UCSD-AML1 (cell line): ENCODE results near the gene DENND5B.
"Not testable (repeated sequence)": the region's sequence is repeated elsewhere in the genome, so short reads cannot be mapped to it uniquely, and the experiment has no call there.

ENCODE experiments used
- DNase-seq: peaks from one replicate; lab custom pipeline; 2025; ENCODE audit not compliant: unreplicated experiment; lab: John Stamatoyannopoulos, UW

The DENND5B gene

DNA sequence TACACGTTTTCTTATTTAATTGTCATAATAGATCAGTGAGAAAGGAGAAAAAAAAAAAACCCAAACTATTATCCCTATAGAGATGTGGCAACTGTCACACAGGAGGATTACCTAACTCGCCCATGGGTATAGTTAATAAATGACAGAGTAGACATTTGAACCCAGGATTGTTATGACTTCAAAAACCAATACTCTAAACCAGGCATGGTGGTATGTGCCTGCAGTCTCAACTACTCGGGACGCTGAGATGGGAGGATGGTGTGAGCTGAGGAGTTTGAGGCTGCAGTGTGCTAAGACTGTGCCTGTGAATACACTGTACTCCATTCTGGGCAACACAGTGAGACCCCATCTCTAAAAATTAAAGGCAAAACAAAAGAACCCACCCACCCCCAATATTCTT lies 114.5 kb downstream of the DENND5B start:
- DNase-seq: no peak

DNA sequence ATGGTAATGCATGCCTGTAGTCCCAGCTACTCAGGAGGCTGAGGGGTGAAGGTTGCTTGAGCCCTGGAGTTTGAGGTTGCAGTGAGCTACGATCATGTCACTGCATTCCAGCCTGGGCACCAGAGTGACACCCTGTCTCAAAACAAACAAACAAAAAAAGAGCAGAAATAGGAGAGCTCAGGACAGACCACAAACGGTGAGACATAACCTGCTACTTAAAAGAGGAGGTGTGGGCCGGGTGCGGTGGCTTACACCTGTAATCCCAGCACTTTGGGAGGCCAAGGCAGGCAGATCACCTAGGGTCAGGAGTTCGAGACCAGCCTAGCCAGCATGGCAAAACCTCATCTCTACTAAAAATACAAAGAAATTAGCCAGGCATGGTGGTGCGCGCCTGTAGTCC lies 115.3 kb downstream of the DENND5B start:
- not testable (repeated sequence) for DNase-seq

DNA sequence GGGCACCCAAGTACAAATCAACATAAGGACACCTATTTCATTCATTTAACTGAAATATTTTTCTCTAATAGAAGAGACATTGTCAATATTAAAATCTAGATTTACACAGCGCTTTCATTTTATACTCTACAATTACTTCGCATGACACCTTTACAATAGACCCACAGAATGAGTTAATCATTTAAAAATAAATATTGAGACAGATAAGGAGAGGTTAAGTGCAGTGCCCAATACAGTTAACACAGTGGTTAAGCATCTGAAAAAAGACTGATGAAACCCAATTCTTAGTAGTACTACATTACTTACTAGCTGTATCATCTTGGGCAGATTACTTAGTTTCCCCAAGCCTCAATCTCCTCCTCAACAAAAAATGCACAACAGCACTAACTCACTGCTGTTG lies 116.2 kb downstream of the DENND5B start:
- no peak for DNase-seq

DNA sequence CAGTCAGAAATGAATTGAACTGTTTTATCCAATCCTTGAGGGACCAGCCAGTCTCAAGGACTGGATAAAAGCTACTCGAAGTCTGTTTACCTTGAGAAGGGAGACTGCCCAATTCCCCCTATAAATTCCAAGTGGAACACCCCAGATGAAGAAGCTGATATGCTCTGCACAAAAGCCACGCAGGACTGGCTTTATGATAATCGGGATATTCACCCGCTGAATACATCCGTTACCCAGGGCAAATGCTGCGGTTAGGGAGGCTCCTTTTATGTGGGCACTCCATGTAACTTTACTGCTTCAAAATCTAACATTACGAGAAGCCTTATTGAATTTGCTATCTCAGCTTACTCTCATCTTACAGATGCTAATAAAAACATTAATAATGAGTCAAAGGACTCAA lies 119.1 kb downstream of the DENND5B start:
- DNase-seq: no peak

DNA sequence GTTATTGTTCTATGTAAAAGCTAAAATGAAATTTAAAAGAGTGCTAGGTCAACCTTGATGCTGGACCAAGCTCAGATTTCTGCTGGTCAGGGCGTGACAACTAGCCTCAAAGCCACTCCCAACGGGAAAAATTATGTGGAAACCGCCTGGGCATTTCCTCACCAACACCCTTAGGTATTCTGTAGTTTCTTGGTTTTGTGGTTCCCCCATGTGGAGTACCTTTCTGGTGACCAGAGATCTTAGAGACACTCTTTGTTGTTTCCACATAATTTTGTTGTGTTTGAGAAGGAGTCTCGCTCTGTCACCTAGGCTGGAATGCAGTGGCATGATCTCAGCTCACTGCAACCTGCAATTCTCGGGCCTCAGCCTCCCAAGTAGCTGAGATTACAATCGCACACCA lies 119.9 kb downstream of the DENND5B start:
- no peak for DNase-seq

DNA sequence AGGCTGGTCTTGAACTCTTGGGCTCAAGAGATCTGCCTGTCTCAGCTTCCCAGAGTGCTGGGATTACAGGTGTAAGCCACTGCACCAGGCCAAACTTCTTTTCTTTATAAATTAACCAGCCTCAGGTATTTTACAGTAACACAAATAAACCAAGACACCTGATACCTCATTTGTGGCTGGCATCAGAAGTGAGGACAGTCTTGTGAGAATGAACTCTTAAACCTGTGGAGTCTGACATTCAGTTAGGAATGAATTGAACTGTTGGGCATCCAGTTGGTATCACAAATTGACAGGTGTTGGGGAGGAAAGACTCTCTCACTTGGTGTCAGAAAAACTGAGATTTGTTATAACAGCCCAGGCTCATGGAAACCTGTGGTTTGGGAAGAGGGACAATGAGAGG lies 120.5 kb downstream of the DENND5B start:
- no peak for DNase-seq

DNA sequence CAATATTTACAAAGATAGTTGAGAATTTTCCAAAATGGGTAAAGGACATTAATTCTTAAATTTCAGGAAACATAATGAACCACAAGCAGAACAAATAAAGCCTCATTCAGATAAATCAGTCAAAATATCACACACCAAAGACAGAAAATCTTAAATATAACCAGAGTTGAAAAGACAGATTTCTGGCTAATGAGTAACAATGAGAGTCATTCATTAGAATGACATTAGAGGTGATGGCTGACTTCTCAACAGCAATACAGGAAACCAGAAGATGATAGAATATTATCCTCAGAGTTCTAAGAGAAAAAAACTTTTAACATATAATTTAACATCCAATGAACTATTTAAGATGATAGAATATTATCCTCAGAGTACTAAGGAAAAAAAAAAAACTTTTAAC lies 124.2 kb downstream of the DENND5B start:
- DNase-seq: no peak

DNA sequence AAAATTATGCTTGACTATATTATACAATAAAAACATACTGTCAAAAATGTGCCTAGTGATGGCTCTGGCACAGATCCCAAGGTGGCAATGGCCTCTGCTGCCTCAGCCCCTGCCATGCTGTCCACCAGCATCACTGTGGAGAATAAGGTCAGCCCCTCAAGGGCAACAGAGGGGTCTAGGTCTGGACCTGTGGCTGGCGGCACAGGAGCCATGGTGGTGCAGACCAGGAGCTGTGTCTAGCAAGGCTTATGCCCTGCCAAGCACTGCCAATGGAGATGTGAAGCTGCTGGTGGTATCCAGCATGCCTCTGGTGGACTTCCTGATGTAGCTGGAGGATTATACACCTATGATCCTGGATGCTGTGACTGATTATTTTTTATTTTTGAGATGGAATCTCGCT lies 125.9 kb downstream of the DENND5B start:
- no peak for DNase-seq

DNA sequence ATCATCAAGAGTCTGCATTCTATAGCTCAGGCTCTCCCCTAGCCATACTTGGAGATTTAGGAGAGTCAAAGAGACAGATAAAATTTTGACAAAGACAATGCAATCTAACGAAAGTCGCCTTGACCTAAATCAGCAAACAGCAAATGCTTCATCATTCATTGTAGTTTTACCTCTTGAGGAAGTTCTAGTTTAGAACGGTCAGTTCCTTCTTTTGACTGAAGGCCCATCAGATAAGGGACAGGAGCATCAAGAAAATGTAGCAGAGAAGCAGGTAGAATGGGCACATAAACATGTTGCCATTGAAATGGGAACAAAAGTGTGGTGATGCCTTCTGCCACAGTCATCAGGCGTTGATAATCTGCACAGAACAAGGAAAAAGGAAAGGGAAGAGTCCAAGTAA lies 130.9 kb downstream of the DENND5B start:
- DNase-seq: no peak

DNA sequence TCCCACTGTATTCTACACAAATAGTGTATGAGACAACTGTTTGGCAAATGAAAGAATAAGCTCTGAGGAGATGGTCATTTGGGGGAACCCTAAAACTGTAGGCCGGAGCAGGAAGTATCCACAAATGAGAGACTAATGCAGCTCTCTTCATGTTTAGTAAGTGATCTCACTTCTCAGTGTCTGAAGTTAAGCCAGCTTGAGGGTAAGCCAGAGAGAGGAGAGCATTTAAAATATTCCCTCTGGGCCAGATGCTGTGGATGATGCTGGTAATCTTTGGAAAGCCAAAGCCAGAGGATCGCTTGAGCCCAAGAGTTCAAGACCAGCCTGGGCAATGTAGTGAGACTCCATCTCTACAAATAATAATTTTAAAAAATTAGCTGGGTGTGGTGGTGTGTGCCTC lies 134.4 kb downstream of the DENND5B start:
- DNase-seq: no peak

DNA sequence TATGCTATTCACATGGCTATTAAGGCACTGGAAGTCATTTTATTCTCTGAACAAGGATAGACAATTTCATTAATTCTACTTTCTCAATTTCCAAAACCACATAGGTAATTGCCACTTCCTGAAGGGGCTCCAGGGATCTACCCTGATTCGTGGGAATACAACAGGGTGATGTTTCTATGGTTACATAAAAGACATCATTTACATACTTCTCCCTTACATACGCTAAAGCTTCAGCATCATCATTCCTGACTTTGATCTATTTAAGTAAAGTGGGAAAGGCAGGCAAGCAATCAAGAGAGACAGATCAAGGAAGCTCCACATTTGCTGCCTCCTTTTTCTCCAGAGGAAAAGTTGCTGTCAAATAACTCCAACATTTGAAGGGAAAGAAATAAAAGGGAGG lies 146.2 kb downstream of the DENND5B start:
- DNase-seq: no peak

DNA sequence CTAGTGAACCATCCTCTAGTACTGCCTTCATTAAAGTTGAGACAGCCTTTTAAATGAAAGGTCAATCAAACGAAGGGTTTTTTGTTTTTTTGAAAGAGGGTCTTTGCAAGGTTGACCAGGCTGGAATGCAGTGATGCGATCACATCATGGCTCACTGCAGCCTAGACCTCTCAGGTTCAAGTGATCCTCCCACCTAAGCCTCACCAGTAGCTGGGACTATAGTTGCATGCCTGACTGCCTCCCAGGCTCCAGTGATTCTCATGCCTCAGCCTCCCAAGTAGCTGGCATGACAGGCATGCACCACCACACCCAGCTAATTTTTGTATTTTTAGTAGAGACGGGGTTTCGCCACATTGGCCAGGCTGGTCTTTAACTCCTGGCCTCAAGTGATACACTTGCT lies 150.3 kb downstream of the DENND5B start:
- no peak for DNase-seq

DNA sequence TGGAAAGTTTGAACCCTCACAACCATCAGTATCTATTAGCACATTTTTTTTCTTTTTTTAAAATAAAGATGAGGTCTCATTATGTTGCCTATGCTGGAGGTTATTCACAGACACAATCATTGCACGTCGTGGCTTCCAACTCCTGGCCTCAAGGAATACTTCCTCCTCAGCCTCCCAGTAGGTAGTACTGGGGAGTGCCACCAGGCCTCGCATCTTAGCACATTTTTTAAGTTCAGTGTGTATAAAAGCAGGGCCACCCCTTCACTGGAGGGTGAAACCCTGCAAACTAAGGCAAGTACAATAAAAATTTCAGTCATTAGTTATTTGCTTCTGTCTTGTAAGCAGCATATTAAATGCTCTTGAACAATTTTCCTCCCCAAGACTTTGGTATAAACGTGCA lies 150.8 kb downstream of the DENND5B start:
- DNase-seq: no peak

DNA sequence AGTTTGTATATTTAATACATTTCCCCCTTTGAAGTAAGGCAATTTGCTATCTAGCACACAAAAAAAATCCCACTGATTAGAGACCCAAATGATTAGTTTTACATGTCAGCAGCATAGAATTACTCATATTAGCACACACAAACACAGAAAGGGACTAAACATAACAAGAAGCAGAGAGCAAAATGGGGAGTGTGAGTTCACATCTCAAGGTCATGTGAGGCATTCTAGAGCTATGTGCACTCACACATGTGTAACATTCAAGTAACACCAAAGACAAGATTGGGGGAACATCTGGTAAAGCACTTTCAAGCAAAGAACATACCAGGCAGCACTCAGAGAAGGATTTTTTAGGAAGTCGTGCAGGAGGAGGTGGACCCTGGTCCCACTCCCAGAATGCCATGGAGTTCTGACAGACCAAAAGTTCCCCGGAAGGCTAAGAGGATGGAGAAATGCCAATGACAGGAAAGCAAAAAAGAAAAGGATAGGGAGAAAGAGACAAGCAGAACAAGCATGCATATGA lies 159.2 kb downstream of the DENND5B start:
- no peak for DNase-seq

DNA sequence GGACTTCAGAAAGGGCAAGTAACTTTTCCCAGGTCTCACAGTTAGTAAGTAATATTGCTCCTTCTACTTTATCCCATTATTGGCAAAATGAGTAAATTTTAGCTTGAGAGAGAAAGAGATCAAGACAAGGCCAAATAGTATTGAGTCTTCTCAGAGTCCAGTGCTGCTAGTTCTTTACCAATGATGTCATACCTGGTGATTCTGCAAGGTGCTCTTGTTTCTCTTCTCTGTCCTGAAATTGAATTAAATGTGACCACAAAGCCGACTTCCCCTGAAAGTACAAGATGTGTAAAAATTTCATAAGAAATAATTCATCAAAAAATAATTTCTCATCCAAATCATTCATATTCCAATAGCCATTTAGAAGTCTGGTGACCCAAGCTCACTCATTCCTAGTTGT lies 167.5 kb downstream of the DENND5B start:
- no peak for DNase-seq

DNA sequence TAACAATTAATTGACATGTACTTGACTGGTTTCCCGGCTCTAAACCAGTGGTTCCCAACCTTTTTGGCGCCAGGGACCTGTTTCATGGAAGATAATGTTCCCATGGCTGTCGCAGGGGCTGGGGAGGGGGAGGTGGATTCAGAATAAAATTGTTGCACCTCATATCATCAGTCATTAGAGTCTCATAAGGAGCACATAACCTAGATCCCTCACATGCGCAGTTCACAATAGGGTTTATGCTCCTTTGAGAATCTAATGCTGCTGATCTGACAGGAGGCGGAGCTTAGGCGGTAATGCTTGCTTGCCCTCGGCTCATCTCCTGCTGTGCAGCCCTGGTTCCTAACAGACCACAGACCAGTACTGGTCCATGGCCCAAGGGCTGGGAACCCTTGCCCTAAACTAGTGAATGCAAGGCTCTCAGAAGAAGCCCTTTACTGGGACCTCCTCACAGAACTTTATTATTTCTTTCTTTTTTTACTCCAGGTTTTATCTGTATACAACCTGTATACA lies 178.6 kb downstream of the DENND5B start:
- no peak for DNase-seq

DNA sequence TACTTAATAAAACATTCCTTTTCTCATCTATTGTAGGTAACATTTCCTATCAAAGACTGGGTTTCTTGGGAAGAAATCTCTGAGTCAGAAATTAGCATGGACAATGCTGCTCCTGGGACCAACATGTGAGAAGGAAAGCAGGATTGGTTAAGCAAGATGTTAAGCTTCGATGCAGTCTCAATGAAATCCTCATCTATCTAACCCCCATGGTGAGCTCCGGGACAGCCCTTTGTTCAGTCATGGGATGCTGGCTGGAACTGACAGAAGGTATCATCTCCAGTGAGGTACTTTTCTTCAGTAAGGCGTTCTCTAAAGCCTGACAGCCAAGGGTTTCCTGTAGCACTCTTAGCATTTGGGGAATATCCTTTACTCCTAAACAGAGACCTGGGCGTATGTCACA lies 182.2 kb downstream of the DENND5B start:
- no peak for DNase-seq

DNA sequence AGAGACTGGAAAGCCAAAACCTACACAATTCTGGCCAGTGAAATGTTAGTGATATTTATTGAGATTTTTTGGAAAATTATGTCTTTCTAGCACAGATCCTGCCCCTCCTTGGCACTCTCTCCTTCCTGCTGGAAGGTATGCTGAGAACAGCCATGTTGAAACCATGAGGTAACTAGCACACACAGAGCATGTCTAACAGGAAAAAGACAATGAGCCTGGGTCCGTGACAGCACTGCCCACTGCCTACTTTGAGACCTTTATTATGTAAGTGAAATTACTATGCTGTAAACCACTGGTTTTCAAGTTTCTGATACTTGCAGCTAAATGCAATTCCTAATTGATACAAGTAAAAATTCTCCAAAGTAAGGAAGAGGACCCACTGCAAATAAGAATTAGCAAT lies 183.4 kb downstream of the DENND5B start:
- DNase-seq: no peak

DNA sequence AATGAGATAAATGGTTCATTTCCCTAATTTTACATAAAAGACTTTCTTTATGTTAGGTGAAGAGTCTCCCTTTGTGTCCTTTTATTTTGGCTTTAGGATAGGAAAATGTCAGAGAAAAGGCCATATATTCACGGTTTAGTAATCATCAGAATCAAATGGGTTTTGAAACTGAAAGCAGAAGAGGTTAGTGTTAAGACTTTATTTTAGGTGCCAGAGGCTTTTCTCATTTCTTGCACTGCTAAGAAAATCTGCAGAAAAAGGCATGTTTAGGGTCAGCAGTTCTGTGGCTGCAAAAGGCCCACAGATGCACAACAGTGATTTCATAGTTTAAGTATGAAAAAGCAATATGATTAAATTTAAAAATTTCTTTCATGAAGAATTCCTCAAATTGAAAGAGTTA lies 184.6 kb downstream of the DENND5B start:
- no peak for DNase-seq

DNA sequence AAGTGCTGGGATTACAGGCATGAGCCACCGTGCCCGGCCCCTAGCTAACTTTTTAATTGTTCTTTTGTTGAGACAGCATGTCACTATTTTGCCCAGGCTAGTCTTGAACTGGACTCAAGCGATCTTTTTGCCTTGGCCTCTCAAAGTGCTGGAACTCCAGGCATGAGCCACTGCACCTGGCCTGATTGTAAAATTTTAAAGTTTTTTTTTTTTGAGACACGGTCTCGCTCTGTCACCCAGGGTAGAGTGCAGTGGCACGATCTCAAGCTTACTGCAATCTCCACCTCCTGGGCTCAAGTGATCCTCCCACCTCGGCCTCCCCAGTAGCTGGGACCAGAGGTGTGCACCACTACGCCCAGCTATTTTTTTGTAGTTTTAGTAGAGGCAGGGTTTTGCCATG lies 185.9 kb downstream of the DENND5B start:
- DNase-seq: no peak

DNA sequence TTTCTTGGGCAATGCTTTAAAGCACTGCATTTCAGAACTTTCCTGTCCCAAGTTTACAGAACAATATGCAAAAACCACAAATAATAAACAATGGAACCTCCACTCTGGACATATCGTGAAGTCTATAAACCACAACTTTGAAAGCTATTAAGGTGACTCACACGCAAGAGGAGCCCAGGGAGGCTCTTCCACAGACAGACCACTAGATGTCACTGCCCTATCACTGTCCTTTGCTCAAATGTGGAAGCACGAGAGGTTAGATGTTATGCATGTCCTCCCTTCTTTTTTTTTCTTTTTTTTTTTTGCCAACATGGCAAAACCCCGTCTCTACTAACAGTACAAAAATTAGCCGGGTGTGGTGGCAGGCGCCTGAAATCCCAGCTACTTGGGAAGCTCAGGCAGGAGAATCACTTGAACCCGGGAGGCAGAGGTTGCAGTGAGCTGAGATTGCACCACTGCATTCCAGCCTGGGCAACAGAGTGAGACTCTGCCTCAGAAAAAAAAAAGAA lies 187.8 kb downstream of the DENND5B start:
- DNase-seq: peak; percentile 32

DNA sequence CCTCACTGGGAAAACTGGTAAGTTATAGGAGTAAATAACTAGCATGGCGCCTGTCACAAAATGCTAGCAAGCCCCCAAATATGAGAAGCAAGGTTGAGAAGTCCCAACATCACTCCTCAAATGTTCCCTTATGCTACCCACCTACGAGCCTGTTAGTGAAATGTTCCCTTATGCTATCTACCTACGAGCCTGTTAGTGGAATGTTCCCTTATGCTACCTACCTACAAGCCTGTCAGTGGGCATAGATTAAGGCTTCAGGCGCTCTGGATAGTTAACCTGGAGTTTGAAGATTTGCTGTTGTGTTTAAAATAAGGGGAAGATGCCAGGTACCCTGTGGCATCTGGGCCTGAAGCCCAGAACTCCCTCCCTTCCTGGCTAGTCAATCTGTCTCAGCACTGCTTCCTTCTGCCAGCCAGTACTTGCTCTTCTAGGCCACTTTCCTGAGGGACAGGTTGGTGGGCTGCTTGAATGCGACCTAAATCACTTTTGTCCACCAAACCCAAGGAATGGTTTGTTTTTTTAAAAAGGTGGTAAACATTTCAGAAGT lies 197.9 kb downstream of the DENND5B start:
- DNase-seq: no peak

DNA sequence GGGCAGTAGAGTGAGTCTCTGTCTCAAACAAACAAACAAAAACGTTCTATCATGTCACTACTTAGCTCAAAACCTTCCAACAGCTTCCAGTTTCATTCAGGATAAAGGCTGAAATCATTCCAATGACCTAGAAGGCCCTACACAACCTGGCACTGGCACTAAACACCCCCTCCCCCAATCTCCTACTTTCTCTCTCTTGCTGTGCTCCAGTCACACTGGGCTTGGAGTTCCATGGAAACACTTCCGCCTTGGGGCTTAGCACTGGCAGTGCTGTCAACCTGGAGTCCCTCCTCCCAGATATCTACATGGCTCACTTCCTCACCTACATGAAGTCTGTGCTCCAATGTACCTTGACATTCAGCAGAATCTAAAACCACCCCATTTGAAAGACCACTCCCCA lies 199.9 kb downstream of the DENND5B start:
- no peak for DNase-seq
